GM21381 (cell line): Measurements from ENCODE around the gene RTN4.
A peak's percentile ranks its signal among the peaks of the same experiment; 100 is the strongest.

Source experiments
- ATAC-seq: cut with Tn5 transposase; IDR thresholded peaks from one replicate; pipeline ENCODE4 v1.9.1; 2021; ENCODE audit warnings: mild to moderate bottlenecking, moderate library complexity; ENCODE audit not compliant: unreplicated experiment

RTN4 gene

DNA sequence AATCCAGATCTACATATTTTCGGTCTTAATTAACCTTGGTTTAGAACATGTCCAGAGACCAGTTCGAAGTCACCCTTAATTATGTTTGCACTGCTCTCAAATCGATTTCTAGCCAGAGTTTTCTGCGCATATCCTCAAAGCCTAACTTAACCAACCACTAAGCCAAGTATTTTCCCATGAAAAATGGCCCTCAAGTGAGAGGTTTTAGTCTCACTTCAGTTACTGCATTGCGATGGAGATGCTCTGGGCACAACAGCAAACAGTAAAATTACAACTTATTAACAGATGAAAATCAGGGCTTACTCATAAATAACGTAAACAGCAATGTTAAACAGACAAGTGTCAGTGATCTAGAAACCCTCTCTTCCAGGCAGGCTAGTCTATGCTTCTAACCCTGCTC is 4.5 kb downstream of the RTN4 start:
- ATAC-seq = no peak

DNA sequence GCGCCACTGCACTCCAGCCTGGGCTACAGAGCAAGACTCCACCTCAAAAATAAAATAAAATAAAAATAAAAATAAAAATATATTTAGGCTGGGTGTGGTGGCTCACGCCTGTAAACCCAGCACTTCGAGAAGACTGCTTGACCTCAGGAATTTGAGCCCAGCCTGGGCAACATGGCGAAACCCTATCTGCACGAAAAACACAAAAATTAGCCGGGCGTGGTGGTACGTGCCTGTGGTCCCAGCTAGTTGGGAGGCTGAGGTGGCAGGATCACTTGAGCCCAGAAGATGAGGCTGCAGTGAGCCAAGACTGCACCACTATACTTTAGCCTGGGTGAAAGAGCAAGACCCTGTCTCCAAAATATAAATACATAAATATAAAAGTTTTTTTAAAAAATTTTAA is 6.4 kb downstream of the RTN4 start:
- ATAC-seq = no peak

DNA sequence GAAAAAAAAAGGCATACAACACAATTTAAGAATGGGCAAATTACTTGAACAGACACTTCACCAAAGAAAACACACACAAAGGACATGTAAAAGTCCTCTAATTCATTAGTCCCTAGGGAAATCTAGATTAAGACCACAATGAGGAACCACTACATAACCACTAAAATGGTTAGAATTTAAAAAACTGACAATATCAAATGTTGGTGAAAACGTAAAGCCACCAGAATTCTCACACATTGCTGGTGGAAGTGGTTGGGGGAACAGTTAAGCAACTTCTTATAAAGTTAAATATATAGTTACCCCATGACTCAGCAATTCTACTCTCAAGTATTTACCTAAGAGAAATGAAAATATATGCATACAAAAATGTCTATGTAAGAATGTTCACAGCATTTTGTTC is 11.8 kb downstream of the RTN4 start:
- ATAC-seq = no peak

DNA sequence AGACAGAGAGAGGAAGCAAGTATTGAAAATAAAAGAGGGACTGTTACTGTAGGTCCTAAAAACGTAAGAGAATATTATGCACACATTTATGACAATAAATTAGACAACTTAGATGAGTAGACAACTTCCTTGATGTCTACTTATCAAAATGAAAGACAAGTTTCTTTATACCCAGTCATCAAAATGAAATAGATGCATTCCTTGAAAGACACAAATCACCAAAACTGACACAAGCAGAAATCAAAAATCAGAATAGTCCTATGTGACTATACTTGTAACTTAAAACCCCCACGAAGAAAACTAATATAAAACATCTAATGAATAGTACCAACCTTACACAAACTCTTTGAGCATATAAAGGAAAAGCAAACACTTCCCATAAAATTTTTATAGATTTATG is 14.5 kb downstream of the RTN4 start:
- ATAC-seq = no peak

DNA sequence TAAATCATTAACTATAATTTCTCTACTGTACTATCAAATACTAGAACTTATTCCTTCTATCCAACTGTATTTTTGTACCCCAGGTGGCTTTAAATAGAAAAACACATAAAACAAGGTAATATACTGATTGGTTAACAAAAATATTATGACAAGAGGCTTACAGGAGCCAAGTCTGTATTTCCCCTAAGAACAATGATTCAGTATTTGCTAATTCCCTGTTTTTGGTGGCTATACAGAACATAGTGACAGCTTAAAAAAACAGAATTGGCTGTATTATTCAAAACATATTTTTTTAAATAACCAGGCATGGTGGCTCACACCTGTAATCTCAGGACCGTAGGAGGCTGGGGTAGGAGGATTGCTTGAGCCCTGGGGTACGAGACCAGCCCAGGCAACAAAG is 16.3 kb downstream of the RTN4 start:
- ATAC-seq = no peak

DNA sequence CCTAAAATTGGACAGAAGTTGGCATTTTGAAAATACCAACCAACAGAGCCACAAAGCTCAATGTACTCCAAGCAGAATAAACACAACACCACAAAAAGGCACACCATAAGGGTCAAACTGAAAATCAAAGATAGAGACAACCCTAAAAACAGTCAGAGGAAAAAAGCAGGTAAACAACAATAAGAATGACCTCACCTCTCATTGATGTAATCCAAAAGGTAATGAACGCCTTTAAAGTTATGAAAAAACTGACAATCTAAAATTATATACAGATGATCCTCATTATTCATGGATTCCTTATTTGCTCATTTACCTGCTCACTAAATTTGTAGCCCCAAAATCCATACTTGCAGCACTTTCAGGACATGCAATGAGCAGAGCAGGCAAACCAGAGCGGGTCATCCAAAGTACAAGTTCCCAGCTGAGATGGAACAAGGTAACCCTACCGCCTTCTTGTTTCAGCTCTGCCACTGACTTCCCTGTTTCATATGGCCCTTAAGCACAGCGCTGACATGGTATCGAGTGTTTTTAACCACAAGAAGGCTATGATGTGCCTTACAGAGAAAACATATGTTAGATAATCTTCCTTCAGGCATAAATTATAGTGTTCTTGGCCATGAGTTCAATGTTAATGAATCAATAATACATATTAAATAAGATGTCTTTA is 17.0 kb downstream of the RTN4 start:
- peak; percentile 93 for ATAC-seq

DNA sequence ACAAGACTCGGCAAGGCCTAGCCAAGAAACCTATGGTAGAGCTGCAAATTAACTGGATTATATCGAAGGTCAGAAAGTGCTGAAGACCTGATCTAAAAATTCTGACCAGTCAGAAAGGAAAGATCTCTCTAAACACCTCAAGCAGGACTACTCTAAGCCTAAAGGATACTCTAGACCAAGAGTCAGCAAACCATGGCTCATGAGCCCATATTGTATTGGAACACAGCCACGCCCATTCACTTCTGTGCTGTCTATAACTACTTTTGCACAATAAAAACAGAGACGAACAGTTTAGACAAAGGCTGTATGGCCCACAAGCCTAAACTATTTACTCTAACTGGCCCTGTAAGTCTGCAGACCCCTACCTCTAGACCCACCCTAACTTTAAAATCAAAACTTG is 18.7 kb downstream of the RTN4 start:
- ATAC-seq = no peak

DNA sequence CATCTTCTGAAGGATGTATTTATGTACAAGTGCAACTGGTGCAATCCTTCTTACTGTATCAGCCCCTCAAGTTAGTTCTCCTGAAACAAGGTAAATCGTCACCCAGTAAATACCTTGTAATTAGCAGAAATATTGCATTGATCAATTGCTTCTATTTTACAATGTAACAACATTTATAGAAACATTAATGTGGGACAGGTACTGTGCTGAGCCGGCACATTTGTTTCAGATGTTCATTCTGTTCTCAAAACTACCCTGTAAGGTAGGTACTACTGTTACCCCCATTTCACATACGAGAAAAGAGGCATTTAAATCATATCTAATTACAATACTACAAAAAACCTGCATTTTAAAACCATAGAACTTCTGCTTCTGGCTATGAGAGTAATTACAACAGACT is 19.5 kb downstream of the RTN4 start:
- no peak for ATAC-seq

DNA sequence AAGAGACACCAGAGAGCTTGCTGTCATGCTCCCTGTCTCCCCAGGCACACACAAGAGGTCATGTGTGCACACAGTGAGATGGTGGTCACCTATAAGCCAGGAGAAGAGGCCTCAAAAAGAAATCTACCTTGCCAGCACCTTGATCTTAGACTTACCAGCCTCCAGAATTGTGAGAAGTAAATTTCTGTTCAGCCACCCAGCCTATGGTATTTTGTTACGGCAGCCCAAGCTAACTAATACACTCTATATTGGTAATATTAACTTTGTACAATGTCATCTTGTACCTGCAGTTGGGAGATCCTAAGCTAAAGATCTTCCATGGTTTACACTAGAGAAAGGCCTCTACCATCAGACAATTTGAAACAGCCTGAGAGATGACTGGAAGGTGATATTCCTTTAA is 21.2 kb downstream of the RTN4 start:
- no peak for ATAC-seq

DNA sequence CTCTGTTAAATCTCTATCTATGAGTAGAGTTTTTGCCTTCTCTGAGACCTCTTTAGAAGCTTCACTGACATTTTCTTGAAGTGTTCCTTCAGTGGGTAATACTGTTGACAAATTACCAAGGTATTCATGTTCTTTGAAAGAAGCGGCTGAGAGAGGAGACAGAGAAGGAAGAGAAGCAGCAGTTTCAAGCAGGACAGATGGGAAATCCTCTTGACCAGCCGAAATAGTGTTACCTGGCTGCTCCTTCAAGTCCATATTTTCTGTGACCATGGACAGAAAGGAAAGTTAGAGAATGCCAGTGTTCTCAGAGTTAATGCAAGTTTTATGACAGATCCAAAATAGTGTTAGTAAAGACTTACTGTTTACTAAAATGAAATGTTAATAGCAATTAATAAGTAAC is 23.0 kb downstream of the RTN4 start:
- no peak for ATAC-seq

DNA sequence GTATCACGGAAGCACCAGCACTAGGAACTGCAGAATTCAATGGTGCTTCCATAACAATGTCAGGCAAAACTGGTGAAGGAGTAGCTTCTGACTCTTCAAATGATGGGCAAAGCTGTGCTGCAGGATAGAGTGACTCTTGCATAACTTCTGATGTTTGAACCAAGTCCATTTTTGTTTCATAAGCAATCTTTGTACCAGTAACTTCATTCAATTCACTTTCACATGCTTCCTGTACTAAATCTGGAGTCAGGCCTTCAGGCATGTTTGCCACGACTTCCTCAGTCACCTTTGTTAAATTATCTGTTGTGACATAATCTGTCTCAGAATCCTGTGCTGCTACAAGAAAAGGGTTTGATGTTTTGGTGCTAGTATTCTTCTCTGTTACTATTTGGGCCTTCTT is 24.0 kb downstream of the RTN4 start:
- ATAC-seq = no peak

DNA sequence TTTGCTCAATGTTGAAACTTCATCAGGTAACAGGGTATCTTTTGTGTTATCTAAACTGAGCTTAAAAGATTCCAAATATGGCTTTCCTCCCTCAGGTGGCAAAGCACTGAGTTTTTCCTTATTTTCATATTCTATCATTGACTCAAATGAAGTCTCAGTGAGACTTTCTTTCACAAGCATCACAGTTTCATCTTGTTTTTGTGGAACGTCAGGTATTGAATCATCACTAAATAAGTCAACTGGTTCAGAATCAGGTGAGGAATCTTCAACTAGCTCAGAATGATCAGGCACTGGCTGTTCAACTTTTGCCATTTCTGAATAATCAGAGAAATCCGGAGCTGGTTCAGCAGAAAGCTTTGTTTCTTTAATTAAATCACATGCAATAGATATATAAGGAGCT is 24.6 kb downstream of the RTN4 start:
- no peak for ATAC-seq

DNA sequence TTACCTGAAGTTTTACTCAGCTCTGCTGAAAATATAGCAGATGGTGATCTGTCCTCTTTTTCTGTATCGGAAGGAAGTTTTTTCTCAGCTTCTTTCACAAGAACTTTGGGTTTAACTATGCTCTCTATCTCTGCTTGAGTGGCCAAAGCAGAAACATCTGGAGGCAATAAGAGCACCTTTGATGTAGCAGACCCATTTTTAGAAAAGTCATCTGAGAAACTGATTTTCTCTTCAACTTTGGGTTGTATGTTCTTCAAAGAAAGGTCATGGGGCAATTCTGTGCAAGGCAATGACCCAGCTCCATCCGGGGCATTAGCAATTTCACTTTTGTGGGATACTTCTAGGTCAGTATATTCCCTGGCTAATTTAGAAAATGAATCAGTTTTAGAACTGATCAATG is 25.2 kb downstream of the RTN4 start:
- no peak for ATAC-seq

DNA sequence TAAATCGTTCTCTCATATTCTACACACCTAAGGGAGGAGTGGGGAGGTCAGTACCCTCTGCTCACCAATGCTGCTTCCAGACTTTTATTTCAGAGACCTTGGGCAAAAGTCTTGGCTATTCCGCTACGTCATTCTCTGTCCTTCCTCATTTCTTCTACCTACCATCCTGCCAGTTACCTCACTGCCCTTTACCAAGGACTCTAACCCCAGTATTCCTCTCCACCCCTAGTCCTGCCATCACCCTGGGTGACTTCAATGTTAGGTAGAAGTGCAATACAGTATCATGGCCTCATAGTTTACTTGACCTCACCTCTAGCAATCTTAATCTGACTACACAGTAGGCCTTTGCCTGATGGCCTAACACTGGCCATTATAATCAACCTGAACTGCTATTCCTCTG is 27.8 kb downstream of the RTN4 start:
- no peak for ATAC-seq

DNA sequence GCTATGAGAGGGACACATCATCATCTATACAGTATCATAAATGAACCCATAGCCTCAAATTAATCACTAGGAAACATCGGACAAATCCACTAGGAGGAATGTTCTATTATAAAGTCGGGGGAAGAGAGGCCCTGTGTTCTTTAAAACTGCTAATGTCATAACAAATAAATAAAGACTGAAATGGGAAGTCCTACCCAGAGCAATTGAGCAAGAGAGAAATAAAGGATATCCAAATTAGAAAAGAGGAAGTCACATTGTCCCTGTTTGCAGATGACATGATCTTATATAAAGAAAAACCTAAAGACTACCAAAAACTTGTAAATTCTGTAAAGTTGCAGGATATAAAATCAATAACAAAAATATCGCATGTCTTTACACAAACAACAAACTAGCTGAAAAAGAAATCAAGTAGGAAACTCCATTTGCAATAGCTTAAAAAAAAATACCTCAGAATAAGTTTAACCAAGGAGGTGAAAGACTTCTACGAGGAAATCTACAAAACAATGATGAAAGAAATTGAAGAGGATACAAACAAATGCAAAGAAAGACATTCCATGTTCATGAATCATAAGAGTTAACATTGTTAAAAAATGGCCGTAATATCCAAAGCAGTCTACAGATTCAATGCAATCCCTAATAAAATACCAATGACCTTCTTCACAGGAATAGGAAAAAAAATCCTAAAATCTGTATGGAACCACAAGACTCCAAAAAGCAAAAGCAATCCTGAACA is 30.6 kb downstream of the RTN4 start:
- ATAC-seq = no peak

DNA sequence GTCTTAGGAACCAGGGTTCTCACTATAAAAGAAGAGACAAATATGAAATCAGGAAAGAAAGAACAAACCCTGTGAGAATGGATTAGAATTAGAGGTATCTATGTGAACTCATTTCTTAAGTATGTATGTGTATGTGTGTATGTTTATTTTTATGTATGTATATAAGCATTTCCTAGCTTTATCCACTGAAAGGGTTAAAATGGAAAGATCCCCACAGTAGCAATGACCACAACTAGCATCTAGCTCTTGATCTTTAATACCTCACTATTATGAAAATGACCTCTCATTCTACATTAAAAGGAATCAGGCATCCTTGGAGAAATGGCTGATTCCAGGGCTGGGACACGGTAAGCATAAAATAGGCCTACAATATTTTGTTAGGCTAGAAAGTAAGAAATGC is 31.6 kb downstream of the RTN4 start:
- ATAC-seq = no peak

DNA sequence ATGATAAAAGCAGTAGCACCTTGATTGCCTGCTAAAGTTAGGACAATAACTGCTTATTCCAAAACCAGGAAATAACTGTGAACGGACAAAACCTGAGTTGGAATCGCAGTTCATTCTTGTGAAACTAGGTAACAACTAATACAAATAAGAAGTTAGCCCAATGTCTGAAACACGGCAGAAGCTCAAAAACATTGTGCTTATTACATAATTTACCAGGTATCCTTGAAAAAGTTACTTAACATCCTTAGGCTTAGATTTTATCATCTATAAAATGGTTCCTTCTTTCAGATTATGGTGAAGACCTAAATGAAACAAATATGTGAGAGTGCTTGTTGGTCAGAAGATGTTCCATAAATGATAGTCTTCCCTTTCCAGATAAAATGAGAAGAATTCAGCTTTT is 32.4 kb downstream of the RTN4 start:
- ATAC-seq = no peak

DNA sequence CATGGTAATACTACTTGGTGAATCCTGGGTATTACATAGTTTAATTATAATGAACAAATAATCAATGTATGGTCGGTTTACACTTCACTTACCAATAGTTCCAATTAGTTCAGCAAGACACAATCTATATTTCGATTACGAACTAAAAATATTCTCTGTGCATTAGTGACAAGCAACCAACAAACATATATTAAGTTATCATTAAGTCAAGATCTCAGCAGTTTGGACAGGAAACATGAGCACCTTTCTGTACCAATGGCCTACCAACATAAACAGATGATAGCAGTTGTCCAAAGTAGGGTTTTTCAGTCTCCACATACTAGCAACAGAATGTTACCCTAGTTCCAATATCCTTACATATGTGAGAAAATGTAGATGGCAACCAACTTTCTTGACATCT is 32.8 kb downstream of the RTN4 start:
- ATAC-seq = no peak

DNA sequence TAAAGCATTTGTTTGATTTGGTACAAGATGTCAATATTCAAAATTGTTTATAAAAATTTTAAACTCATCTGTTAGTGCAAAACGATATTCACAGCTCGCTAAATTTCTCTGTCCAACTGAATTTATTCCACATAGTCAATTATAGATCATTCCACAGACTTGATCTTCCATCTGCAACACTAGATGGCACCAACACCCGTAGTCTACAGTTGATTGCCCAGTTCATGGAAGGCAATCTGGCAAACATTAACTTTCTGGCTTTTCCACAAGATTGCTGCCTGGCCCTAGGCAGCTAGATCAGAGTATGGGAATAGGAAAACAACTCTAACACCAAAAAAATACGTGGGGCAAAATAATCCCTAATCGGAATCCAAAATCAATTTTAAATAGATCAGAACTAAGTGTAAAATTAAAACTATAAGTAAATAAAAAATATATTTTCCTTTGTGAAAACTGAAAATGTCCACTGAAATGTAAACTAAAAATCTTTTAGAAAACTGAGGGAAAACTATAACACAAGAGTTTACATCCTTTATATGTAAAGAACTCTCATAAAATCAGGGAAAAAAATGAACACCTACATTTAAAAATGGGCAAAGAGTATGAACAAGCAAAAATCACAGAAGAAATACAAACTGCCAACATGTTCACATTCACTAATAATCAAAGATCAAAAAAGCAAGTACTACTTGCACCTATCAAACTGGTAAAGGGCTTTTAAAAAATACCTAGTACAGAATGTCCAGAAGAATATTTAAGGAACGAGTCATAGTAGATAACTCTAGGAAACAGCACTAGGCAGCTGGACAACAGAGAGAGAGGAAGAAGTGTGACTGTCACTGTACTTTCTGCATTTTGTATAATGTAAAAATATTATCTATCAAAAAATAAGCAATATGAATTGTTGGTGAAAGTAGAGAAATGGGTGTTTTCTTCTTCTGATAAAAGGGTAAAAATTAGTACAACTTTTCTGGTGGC is 35.0 kb downstream of the RTN4 start:
- no peak for ATAC-seq

DNA sequence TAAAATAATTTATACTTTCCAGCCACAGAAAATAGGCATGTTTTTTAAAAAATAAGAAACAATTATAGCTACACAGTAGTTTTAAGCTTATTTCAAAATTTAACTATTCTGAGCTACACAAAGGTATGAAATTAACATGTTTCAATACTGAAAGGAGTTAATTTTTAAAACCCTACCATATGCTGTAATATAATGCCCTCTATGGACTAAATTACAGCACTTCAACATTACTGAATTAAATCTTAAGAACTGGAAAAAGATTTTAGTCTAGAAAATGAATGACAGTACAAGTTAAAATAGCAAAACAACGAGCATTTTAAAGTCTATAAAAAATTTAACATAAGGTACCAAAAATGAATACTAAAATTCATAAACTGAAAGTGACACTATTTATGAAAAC is 36.3 kb downstream of the RTN4 start:
- ATAC-seq = no peak

DNA sequence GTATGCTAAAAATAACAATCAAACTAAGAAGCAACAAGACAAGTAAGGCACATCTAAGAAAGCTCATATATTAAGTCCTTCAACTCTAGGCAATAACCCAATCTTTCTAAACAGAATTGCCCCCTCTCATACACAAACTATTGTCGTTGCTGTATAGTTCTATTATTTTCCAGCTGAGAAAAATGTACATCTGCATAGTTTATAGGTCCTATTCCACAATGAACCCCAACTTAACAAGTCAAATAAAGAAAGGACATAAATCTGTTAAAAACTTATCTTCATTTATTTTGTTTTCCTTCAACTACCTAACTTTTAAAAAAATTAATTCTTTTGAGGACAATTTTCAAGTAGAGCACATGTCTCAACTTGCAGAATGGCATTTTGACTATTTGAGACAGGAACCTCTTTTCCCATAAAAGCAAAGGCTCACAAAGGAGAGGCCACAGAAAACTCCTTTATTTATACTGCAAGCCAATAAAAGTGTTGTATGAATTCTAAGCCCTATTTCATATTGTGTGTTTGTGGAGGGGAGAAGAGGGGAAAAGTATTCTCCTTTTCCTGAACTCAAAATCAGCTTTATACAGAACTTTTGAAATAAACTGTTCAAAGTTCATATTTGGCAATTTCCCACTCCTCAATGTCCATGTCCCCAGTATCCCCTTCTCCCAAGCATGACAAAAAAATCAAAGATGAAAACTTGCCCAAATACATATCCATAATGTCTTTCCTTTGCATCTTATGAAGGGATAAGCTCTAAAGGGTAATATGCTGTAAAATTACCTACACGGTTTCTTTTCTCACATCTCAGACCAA is 37.4 kb downstream of the RTN4 start:
- no peak for ATAC-seq
